Vagina (tissue), 2 donors: ENCODE data around the gene BOD1L2. TPM values are rescaled to one million over a fixed set of nuclear protein-coding genes. Genes with fewer than 3 reads are reported as not detected.

Experiments used
- DNase-seq, 2 donors: peaks; one replicate each; pipeline ENCODE4 v3.0.0-alpha.2; 2017; ENCODE audit errors: extremely low spot score in 2 of 2
- H3K27ac ChIP-seq: fragments of 200-600 bp; sonication (generic); one replicate; pipeline ENCODE4 v1.5.1; 2019
- H3K27me3 ChIP-seq: fragments of 200-600 bp; sonication (generic); one replicate; pipeline ENCODE4 v1.5.1; 2019
- H3K36me3 ChIP-seq, 2 donors: fragments of 200-600 bp; sonication (generic); one replicate each; pipeline ENCODE4 v1.5.1; 2017 to 2019
- H3K4me1 ChIP-seq: fragments of 200-600 bp; sonication (generic); one replicate; pipeline ENCODE4 v1.5.1; 2019
- H3K4me3 ChIP-seq, 2 donors: fragments of 200-600 bp; sonication (generic); 1 replicate in 1 of 2; 2 replicates in 1 of 2; pipeline ENCODE4 v1.5.1; 2016 to 2019
- H3K9me3 ChIP-seq: fragments of 200-600 bp; sonication (generic); one replicate; pipeline ENCODE4 v1.5.1; 2019
- POLR2A ChIP-seq, 2 donors: fragments of 450-650 bp; IDR thresholded peaks; one replicate each; pipeline ENCODE4 v1.6.1; 2017; ENCODE audit warnings: antibody characterized with exemption in 2 of 2, mild to moderate bottlenecking in 2 of 2, moderate library complexity in 2 of 2
- POLR2AphosphoS5 ChIP-seq, 2 donors: sonication (generic); formaldehyde crosslinking; IDR thresholded peaks; one replicate each; pipeline ENCODE4 v1.9.0; 2017; ENCODE audit warnings: antibody characterized with exemption in 2 of 2, mild to moderate bottlenecking in 2 of 2, low read depth in 1 of 2; ENCODE audit not compliant: insufficient read depth in 1 of 2
- intact Hi-C: fragments of 100-400 bp; cut with DNase I; formaldehyde crosslinking; loops from one replicate; pipeline ENCODE4 v1.15.1; 2023
- total RNA-seq: library from RNA; depleted of rRNA; stranded (reverse); fragments of >200 nt; gene quantifications from one replicate; pipeline ENCODE4 v1.2.3, GENCODE V29; 2016
- TF ChIP-seq, protein P1 (sequence below), 3 experiments: fragments of 450-650 bp in 2 of 3; fragments of 200-600 bp in 1 of 3; sonication (generic) in 1 of 3; IDR thresholded peaks; one replicate each; pipeline ENCODE4 v1.5.1; 2017 to 2019; ENCODE audit warnings: antibody characterized with exemption in 3 of 3, mild to moderate bottlenecking in 2 of 3, moderate library complexity in 2 of 3

The BOD1L2 gene
- total RNA-seq, 1 donor from 2014 or later: not detected

DNA sequence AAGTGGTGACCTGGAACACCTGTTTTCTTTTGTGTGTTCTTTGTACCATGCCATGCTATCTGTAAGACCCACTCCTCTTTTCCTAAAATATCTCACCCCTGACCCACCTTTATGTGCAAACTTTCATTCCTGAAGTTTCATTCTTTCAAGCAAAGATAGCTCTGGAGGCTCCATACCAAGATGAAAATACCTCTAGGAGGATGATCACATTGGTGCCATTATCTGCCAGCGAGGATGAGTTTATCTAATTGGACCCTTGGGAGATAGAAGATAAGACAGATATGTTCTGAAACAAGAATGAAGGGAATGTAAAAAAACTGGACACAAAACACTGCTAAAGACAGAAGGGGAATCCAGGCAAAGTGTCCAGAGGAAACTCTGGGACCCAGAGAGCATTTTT lies 24.1 kb downstream of the BOD1L2 start:
- no peaks in the 10 kb centered on the region for H3K36me3 ChIP-seq
- no peak overlapping the region for H3K4me3 ChIP-seq
- H3K27me3 ChIP-seq: no peaks in the 10 kb centered on the region
- DNase-seq: no peak
- no peak overlapping the region for H3K27ac ChIP-seq
- intact Hi-C loops: no loop called here
- TF ChIP-seq, protein P1, sequence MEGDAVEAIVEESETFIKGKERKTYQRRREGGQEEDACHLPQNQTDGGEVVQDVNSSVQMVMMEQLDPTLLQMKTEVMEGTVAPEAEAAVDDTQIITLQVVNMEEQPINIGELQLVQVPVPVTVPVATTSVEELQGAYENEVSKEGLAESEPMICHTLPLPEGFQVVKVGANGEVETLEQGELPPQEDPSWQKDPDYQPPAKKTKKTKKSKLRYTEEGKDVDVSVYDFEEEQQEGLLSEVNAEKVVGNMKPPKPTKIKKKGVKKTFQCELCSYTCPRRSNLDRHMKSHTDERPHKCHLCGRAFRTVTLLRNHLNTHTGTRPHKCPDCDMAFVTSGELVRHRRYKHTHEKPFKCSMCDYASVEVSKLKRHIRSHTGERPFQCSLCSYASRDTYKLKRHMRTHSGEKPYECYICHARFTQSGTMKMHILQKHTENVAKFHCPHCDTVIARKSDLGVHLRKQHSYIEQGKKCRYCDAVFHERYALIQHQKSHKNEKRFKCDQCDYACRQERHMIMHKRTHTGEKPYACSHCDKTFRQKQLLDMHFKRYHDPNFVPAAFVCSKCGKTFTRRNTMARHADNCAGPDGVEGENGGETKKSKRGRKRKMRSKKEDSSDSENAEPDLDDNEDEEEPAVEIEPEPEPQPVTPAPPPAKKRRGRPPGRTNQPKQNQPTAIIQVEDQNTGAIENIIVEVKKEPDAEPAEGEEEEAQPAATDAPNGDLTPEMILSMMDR (IDR thresholded peaks at IDR 0.05): no peak
- TF ChIP-seq POLR2A (IDR thresholded peaks at IDR 0.05) (no peak), POLR2AphosphoS5 (IDR thresholded peaks at IDR 0.05; ENCODE audit: insufficient read depth in 1 of 2, low read depth in 1 of 2) (no peak)
- H3K9me3 ChIP-seq: no peaks in the 10 kb centered on the region
- no peaks in the 10 kb centered on the region for H3K4me1 ChIP-seq

DNA sequence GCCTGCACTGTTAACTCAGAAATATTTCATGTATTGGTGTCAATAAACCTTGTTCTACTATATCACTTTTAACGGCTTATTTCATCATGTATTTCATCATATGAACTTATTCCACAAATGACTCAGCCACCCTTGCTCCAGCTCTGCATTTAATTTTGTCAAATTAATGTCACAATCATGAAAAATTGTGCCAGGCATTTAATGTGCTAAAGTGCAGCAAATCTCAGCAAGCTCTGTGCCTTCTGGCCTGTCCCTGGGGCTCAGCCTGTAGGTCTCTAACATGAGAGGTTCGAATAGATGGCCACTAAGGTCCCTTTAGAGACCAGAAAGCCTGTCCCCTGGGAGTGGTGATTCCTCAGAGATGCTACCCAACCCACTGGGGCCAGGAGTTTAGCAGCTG lies 28.6 kb downstream of the BOD1L2 start:
- Histone ChIP-seq H3K36me3 (no peaks in the 10 kb centered on the region), H3K27ac (no peak overlapping the region), H3K4me1 (no peaks in the 10 kb centered on the region), H3K27me3 (no peaks in the 10 kb centered on the region), H3K4me3 (no peak overlapping the region), H3K9me3 (no peaks in the 10 kb centered on the region)
- DNase-seq: no peak
- TF ChIP-seq POLR2A (IDR thresholded peaks at IDR 0.05): no peak
- intact Hi-C loops: no loop called here

- no peak for DNase-seq
- H3K27me3 ChIP-seq: no peaks in the 10 kb centered on the region
- intact Hi-C loops: no loop called here
- no peaks in the 10 kb centered on the region for H3K4me1 ChIP-seq
- no peak overlapping the region for H3K4me3 ChIP-seq
- no peaks in the 10 kb centered on the region for H3K36me3 ChIP-seq
- no peaks in the 10 kb centered on the region for H3K9me3 ChIP-seq
- TF ChIP-seq, protein P1 (IDR thresholded peaks at IDR 0.05): no peak
- TF ChIP-seq POLR2A (IDR thresholded peaks at IDR 0.05) (no peak), POLR2AphosphoS5 (IDR thresholded peaks at IDR 0.05; ENCODE audit: insufficient read depth in 1 of 2, low read depth in 1 of 2) (no peak)
- no peak overlapping the region for H3K27ac ChIP-seq
Observed at GRCh38 chr18:57185434-57185833, 38.5 kb downstream of the BOD1L2 start.

GRCh38 chr18:57188851-57189557 lies 42.1 kb downstream of the BOD1L2 start:
- H3K27me3 ChIP-seq: no peaks in the 10 kb centered on the region
- no peaks in the 10 kb centered on the region for H3K9me3 ChIP-seq
- no peaks in the 10 kb centered on the region for H3K4me1 ChIP-seq
- no peaks in the 10 kb centered on the region for H3K36me3 ChIP-seq
- no peak for DNase-seq
- no peak overlapping the region for H3K27ac ChIP-seq
- no peak overlapping the region for H3K4me3 ChIP-seq
- intact Hi-C loops: no loop called here
- TF ChIP-seq POLR2AphosphoS5 (IDR thresholded peaks at IDR 0.05; ENCODE audit: insufficient read depth in 1 of 2, low read depth in 1 of 2): no peak
- TF ChIP-seq, protein P1 (IDR thresholded peaks at IDR 0.05): no peak
- TF ChIP-seq POLR2A (IDR thresholded peaks at IDR 0.05): no peak

DNA sequence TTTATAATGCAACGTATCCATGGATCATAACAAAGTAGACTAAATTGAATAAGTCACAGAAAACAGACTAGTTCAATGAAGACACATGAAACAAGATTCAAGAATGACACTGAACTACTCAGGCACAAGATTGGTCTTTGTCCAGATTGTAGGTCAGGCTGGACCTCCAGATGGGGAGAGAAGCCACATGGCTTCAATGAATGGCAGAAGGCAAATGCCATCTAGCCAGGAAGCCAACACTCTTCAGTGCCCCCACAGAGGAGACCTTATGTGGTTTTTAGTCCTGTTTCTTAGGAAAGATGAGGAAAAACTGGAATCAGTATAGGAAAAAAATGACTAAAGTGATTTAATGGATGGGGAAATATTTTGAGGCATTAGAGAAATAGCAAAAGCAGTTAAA lies 43.1 kb downstream of the BOD1L2 start:
- H3K27me3 ChIP-seq: no peaks in the 10 kb centered on the region
- TF ChIP-seq, protein P1 (IDR thresholded peaks at IDR 0.05): no peak
- no peak for TF ChIP-seq POLR2AphosphoS5 (IDR thresholded peaks at IDR 0.05; ENCODE audit: insufficient read depth in 1 of 2, low read depth in 1 of 2)
- no peak for TF ChIP-seq POLR2A (IDR thresholded peaks at IDR 0.05)
- no peak overlapping the region for H3K27ac ChIP-seq
- no peak for DNase-seq
- no peaks in the 10 kb centered on the region for H3K4me1 ChIP-seq
- H3K4me3 ChIP-seq: no peak overlapping the region
- no peaks in the 10 kb centered on the region for H3K9me3 ChIP-seq
- H3K36me3 ChIP-seq: no peaks in the 10 kb centered on the region
- intact Hi-C loops: no loop called here
